BLaER1 treated with 17β-estradiol and CSF1 and Interleukin-3, amounts not matched to agents 10 nM and 100 nM (cell line): ENCODE data around the gene NR0B2.
"Not testable (repeated sequence)": the region's sequence is repeated elsewhere in the genome, so short reads cannot be mapped to it uniquely, and the experiment has no call there.

Experiments
- H3K27ac ChIP-seq, 11 experiments: shearing (Covaris generic); formaldehyde crosslinking; 2 replicates each; pipeline ENCODE4 v1.8.1; 2022
- H3K27me3 ChIP-seq, 11 experiments: shearing (Covaris generic); formaldehyde crosslinking; 2 replicates each; pipeline ENCODE4 v1.8.1; 2022
- H3K36me3 ChIP-seq, 11 experiments: shearing (Covaris generic); formaldehyde crosslinking; 2 replicates each; pipeline ENCODE4 v1.8.1; 2022
- H3K4me1 ChIP-seq, 10 experiments: shearing (Covaris generic); formaldehyde crosslinking; 2 replicates each; pipeline ENCODE4 v1.8.1; 2022
- H3K4me2 ChIP-seq, 11 experiments: shearing (Covaris generic); formaldehyde crosslinking; 2 replicates each; pipeline ENCODE4 v1.8.1; 2022
- H3K4me3 ChIP-seq, 10 experiments: shearing (Covaris generic); formaldehyde crosslinking; 2 replicates each; pipeline ENCODE4 v1.8.1; 2022
- H3K9ac ChIP-seq, 11 experiments: shearing (Covaris generic); formaldehyde crosslinking; 2 replicates each; pipeline ENCODE4 v1.8.1; 2022
- H3K9me3 ChIP-seq, 11 experiments: shearing (Covaris generic); formaldehyde crosslinking; replicated peaks in 1 of 11; 2 replicates each; pipeline ENCODE4 v1.8.1; 2022
- H4K20me1 ChIP-seq, 11 experiments: shearing (Covaris generic); formaldehyde crosslinking; 2 replicates each; pipeline ENCODE4 v1.8.1; 2022
- Cebpa-rat ChIP-seq, 11 experiments: shearing (Covaris generic); IDR thresholded peaks; 2 replicates each; pipeline ENCODE4 v1.8.1; 2022

Gene NR0B2

GRCh38 chr1:26877326-26877725, 36.4 kb downstream of the NR0B2 start:
- H3K4me3 ChIP-seq, result no peak overlapping the region
- no peaks in the 10 kb centered on the region for H3K4me1 ChIP-seq
- H3K4me2 ChIP-seq, result no peak overlapping the region
- H3K9me3 ChIP-seq, result no peaks in the 10 kb centered on the region
- H4K20me1 ChIP-seq, result peaks cover 6 to 53% (median 37%) of the 10 kb centered on the region in 11 experiments; a peak in 18 of 22 replicates
- no peak overlapping the region for H3K27ac ChIP-seq
- TF ChIP-seq Cebpa-rat (IDR thresholded peaks at IDR 0.05), result no peak
- H3K9ac ChIP-seq, result peak overlapping the region in 5 of 11 experiments; percentile 2 to 48 (median 11); a peak in 4 of 22 replicates
- peaks cover 60 to 78% (median 73%) of the 10 kb centered on the region in 11 experiments for H3K36me3 ChIP-seq
- no peaks in the 10 kb centered on the region for H3K27me3 ChIP-seq

- no peak overlapping the region for H3K4me2 ChIP-seq
- no peaks in the 10 kb centered on the region for H3K4me1 ChIP-seq
- no peaks in the 10 kb centered on the region for H3K9me3 ChIP-seq
- H4K20me1 ChIP-seq, result peaks cover 6 to 32% (median 17%) of the 10 kb centered on the region in 11 experiments; a peak in 16 of 22 replicates
- H3K36me3 ChIP-seq, result peaks cover 36 to 53% (median 48%) of the 10 kb centered on the region in 11 experiments
- TF ChIP-seq Cebpa-rat (IDR thresholded peaks at IDR 0.05), result no peak
- no peaks in the 10 kb centered on the region for H3K27me3 ChIP-seq
- H3K27ac ChIP-seq, result no peak overlapping the region
- H3K4me3 ChIP-seq, result no peak overlapping the region
- H3K9ac ChIP-seq, result peak overlapping the region in 5 of 11 experiments; percentile 2 to 32 (median 17); a peak in 4 of 22 replicates
These were observed 38.9 kb downstream of the NR0B2 start for GRCh38 chr1:26874896-26875295.

GRCh38 chr1:26873097-26873496, 40.7 kb downstream of the NR0B2 start:
- H3K4me1 ChIP-seq, H3K27ac ChIP-seq, H3K4me2 ChIP-seq, H3K4me3 ChIP-seq, H3K27me3 ChIP-seq, H3K9me3 ChIP-seq, H3K9ac ChIP-seq: not testable (repeated sequence)
- peaks cover 18 to 35% (median 31%) of the 10 kb centered on the region in 11 experiments for H3K36me3 ChIP-seq
- peaks cover 0 to 14% (median 10%) of the 10 kb centered on the region in 11 experiments; a peak in 9 of 22 replicates for H4K20me1 ChIP-seq

DNA sequence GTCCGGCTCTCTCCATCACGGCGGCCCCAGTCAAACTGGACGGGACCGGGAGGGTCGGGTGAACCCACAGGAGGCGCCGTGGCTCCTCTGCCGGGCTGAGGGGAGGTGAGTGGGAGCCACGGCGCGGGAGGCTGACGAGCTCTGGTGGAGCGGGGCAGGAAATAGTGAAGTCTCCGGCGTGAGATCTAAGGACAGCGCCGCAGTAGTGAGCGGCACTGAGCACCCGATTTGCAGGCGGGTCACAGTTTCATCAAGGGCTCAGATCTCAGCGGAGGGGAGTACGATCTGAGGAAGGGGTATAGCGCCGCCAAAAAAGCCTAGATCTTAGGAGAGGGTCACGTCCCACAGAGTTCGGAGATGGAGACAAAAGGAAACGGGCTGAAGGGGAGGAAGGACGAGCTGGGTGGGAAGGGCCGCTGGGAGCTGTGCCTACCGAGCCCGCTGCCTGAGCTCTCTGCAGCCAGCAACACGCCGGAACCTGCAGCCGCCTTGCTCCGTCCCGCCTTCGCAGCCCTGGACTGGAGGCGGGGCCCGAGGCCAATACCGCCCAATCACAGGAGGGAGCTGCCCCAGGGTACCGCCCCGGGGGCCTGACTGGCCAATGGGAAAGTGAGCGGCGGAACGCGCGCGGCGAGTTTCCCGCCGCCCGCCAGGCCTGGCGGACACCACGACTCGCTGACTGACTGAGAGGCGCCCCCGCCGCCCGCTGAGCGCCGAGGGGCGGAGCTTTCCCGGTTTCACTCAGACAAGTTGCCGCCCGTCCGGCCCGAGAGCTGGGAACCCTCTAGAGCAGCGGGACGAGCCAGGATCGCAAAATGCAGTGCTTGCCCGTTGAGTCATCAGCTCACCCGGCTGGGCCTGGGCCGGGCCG, 48.9 kb downstream of the NR0B2 start:
- peak overlapping the region; percentile 93 to 100 (median 99) for H3K4me2 ChIP-seq
- H3K27ac ChIP-seq, result peak overlapping the region; percentile 45 to 92 (median 85); a peak in 21 of 22 replicates
- peaks cover 15 to 39% (median 31%) of the 10 kb centered on the region in 10 experiments for H3K4me1 ChIP-seq
- peak overlapping the region; percentile 77 to 91 (median 88) for H3K9ac ChIP-seq
- H4K20me1 ChIP-seq, result no peaks in the 10 kb centered on the region
- H3K27me3 ChIP-seq, result no peaks in the 10 kb centered on the region
- H3K4me3 ChIP-seq, result peak overlapping the region; percentile 64 to 79 (median 72)
- no peaks in the 10 kb centered on the region for H3K9me3 ChIP-seq
- TF ChIP-seq Cebpa-rat (IDR thresholded peaks at IDR 0.05), result no peak
- H3K36me3 ChIP-seq, result no peaks in the 10 kb centered on the region

DNA sequence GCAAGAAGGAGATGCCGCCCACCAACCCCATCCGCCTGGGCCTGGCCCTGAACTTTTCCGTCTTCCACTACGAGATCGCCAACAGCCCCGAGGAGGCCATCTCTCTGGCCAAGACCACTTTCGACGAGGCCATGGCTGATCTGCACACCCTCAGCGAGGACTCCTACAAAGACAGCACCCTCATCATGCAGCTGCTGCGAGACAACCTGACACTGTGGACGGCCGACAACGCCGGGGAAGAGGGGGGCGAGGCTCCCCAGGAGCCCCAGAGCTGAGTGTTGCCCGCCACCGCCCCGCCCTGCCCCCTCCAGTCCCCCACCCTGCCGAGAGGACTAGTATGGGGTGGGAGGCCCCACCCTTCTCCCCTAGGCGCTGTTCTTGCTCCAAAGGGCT, 50.1 kb downstream of the NR0B2 start:
- H3K9me3 ChIP-seq, result no peaks in the 10 kb centered on the region
- H3K4me1 ChIP-seq, result peaks cover 15 to 37% (median 31%) of the 10 kb centered on the region in 10 experiments
- H3K4me2 ChIP-seq, result peak overlapping the region; percentile 93 to 100 (median 99)
- TF ChIP-seq Cebpa-rat (IDR thresholded peaks at IDR 0.05), result no peak
- no peaks in the 10 kb centered on the region for H4K20me1 ChIP-seq
- peak overlapping the region in 7 of 11 experiments; percentile 72 to 91 (median 88); a peak in 10 of 22 replicates for H3K9ac ChIP-seq
- H3K4me3 ChIP-seq, result peak overlapping the region in 7 of 10 experiments; percentile 67 to 79 (median 74); a peak in 10 of 20 replicates
- H3K36me3 ChIP-seq, result no peaks in the 10 kb centered on the region
- H3K27ac ChIP-seq, result peak overlapping the region in 1 of 11 experiments; percentile 89; a peak in 2 of 22 replicates
- no peaks in the 10 kb centered on the region for H3K27me3 ChIP-seq

DNA sequence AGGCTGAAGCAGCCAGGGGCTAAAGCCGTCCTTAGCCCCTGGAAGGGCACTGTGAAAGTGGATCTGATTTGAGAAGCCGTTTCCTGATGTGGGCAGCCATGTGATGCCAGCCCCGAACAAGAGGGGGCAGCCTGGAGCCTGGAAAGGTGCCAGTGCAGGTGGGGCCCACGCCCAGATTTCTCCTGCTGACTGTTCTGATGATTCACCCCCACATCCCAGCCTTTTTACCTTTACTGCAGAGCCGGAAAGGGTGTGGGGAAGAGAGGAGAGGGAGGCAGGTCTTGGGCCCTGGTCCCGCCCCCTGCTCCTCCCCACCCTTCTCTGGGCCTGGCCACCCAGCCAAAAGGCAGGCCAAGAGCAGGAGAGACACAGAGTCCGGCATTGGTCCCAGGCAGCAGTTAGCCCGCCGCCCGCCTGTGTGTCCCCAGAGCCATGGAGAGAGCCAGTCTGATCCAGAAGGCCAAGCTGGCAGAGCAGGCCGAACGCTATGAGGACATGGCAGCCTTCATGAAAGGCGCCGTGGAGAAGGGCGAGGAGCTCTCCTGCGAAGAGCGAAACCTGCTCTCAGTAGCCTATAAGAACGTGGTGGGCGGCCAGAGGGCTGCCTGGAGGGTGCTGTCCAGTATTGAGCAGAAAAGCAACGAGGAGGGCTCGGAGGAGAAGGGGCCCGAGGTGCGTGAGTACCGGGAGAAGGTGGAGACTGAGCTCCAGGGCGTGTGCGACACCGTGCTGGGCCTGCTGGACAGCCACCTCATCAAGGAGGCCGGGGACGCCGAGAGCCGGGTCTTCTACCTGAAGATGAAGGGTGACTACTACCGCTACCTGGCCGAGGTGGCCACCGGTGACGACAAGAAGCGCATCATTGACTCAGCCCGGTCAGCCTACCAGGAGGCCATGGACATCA, 50.7 kb downstream of the NR0B2 start, which contains the start of gene SFN:
Gene SFN (plus strand): TSS at position 369 of the 904 bp plus-strand sequence. CDS start 64 bp downstream, at position 433.
- Histone ChIP-seq H4K20me1 (no peaks in the 10 kb centered on the region), H3K4me3 (peak within 1 kb of the TSS; percentile 64 to 79 (median 72); a peak in 17 of 20 replicates), H3K9me3 (no peaks in the 10 kb centered on the region), H3K4me2 (peak within 1 kb of the TSS; percentile 93 to 100 (median 99)), H3K4me1 (peaks cover 15 to 36% (median 31%) of the 10 kb centered on the region in 10 experiments), H3K27ac (peak within 1 kb of the TSS in 4 of 11 experiments; percentile 83 to 91 (median 88); a peak in 6 of 22 replicates), H3K27me3 (no peaks in the 10 kb centered on the region), H3K9ac (peak within 1 kb of the TSS in 9 of 11 experiments; percentile 72 to 91 (median 88); a peak in 16 of 22 replicates), H3K36me3 (0 out of 22 replicates have a peak, but pooled peaks cover 0 to 3% (median 0%) of the 10 kb centered on the region in 11 experiments)
- no peak for TF ChIP-seq Cebpa-rat (IDR thresholded peaks at IDR 0.05)

- no peak overlapping the region for H3K27ac ChIP-seq
These were observed 51.8 kb downstream of the NR0B2 start for GRCh38 chr1:26861889-26862378.

More at GRCh38 chr1:26861889-26862378, 51.8 kb downstream of the NR0B2 start:
- Histone ChIP-seq H3K4me2 (no peak overlapping the region), H3K27me3 (no peaks in the 10 kb centered on the region), H3K4me1 (peaks cover 15 to 36% (median 31%) of the 10 kb centered on the region in 10 experiments), H3K36me3 (peaks cover 0 to 14% (median 0%) of the 10 kb centered on the region in 11 experiments; a peak in 6 of 22 replicates), H4K20me1 (0 out of 22 replicates have a peak, but pooled peaks cover 0 to 1% (median 0%) of the 10 kb centered on the region in 11 experiments), H3K9ac (no peak overlapping the region; a peak in 2 of 22 replicates), H3K9me3 (no peaks in the 10 kb centered on the region), H3K4me3 (no peak overlapping the region)
- TF ChIP-seq Cebpa-rat (IDR thresholded peaks at IDR 0.05), result no peak
